Stimulated activated CD4-positive, alpha-beta T cell treated with anti-CD3 and anti-CD28 coated beads, Interleukin-2, amount 100 ng/mL, for 24 hours (primary cell): ENCODE results near the gene APOD.

ENCODE experiments used
- DNase-seq, 2 donors: peaks; one replicate each; pipeline ENCODE4 v3.0.0-alpha.2; 2020

The APOD gene

GRCh38 chr3:195584543-195584870 is 767 bp upstream of the APOD start:
- no peak for DNase-seq

- no peak for DNase-seq
Observed at GRCh38 chr3:195582947-195583346, 793 bp downstream of the APOD start.

GRCh38 chr3:195580744-195581443 is 2.8 kb downstream of the APOD start:
- DNase-seq = no peak

- DNase-seq = no peak
Observed at GRCh38 chr3:195579281-195579680, 4.5 kb downstream of the APOD start.

- DNase-seq = no peak
Observed at GRCh38 chr3:195578565-195578964, 5.2 kb downstream of the APOD start.

- no peak for DNase-seq
Observed at GRCh38 chr3:195577645-195578177, 6.0 kb downstream of the APOD start.

- no peak for DNase-seq
Observed at GRCh38 chr3:195574497-195575304, 9.0 kb downstream of the APOD start.

GRCh38 chr3:195573611-195574496 is 9.9 kb downstream of the APOD start:
- no peak for DNase-seq

- DNase-seq = no peak
Observed at GRCh38 chr3:195571361-195571760, 12.4 kb downstream of the APOD start.

GRCh38 chr3:195570912-195571311 is 12.8 kb downstream of the APOD start:
- no peak for DNase-seq

- no peak for DNase-seq
Observed at GRCh38 chr3:195570344-195570743, 13.4 kb downstream of the APOD start.

- DNase-seq = no peak
Observed at GRCh38 chr3:195568630-195569029, 15.1 kb downstream of the APOD start.

GRCh38 chr3:195566797-195567196 is 16.9 kb downstream of the APOD start:
- DNase-seq = no peak

GRCh38 chr3:195565716-195566115 is 18.0 kb downstream of the APOD start:
- no peak for DNase-seq

GRCh38 chr3:195563317-195563716 is 20.4 kb downstream of the APOD start:
- no peak for DNase-seq

- DNase-seq = no peak
Observed at GRCh38 chr3:195559723-195560409, 23.9 kb downstream of the APOD start.

- no peak for DNase-seq
Observed at GRCh38 chr3:195558602-195559001, 25.1 kb downstream of the APOD start.

GRCh38 chr3:195557322-195557721 is 26.4 kb downstream of the APOD start:
- DNase-seq = no peak

- peak; percentile 34 to 40 for DNase-seq
Observed at GRCh38 chr3:195556390-195556789, 27.4 kb downstream of the APOD start.

GRCh38 chr3:195555110-195555509 is 28.6 kb downstream of the APOD start:
- peak in 1 of 2 donors; percentile 35 for DNase-seq

- DNase-seq = peak in 1 of 2 donors; percentile 15
Observed at GRCh38 chr3:195554458-195554857, 29.3 kb downstream of the APOD start.

- peak in 1 of 2 donors; percentile 17 for DNase-seq
Observed at GRCh38 chr3:195553268-195553667, 30.5 kb downstream of the APOD start.
